Esophagus muscularis mucosa (tissue), 4 donors: ENCODE results near the gene MICAL3.

Experiments
- EP300 ChIP-seq: sonication (generic); formaldehyde crosslinking; IDR thresholded peaks from one replicate; pipeline ENCODE4 v1.6.1; 2017; ENCODE audit warnings: antibody characterized with exemption
- POLR2A ChIP-seq: fragments of 450-650 bp; IDR thresholded peaks from one replicate; pipeline ENCODE4 v1.6.1; 2017; ENCODE audit warnings: antibody characterized with exemption, moderate library complexity, mild to moderate bottlenecking, low read depth
- POLR2AphosphoS5 ChIP-seq, 2 donors: sonication (generic); formaldehyde crosslinking; IDR thresholded peaks; one replicate each; pipeline ENCODE4 v1.6.1; 2017; ENCODE audit warnings: antibody characterized with exemption in 2 of 2
- TF ChIP-seq, protein P1 (sequence below), 3 experiments: fragments of 200-600 bp in 2 of 3; fragments of 450-650 bp in 1 of 3; sonication (generic) in 2 of 3; IDR thresholded peaks; one replicate each; pipeline ENCODE4 v1.5.1; 2017 to 2019; ENCODE audit warnings: antibody characterized with exemption in 3 of 3, mild to moderate bottlenecking in 2 of 3, moderate library complexity in 1 of 3

DNA sequence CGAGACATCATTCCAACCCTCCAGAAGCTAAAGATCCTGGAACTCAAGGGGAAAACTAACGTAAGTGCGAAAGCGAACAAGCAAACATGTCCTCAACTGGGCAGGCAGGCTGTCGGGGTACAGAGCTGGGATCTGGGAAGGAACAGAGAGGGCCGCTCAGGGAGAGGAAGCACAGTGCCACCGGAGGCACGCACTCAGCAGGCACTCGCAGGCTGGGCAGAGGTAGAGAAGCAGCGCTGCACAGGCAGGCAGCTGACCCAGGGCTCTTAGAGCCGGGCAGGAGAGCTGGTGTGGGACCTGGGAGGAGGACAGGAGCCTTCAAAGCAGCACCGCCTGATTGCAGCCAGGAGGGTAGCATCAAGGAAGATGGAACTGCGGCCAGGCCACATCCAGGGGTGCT lies 62.2 kb downstream of the MICAL3 start:
- TF ChIP-seq, protein P1, sequence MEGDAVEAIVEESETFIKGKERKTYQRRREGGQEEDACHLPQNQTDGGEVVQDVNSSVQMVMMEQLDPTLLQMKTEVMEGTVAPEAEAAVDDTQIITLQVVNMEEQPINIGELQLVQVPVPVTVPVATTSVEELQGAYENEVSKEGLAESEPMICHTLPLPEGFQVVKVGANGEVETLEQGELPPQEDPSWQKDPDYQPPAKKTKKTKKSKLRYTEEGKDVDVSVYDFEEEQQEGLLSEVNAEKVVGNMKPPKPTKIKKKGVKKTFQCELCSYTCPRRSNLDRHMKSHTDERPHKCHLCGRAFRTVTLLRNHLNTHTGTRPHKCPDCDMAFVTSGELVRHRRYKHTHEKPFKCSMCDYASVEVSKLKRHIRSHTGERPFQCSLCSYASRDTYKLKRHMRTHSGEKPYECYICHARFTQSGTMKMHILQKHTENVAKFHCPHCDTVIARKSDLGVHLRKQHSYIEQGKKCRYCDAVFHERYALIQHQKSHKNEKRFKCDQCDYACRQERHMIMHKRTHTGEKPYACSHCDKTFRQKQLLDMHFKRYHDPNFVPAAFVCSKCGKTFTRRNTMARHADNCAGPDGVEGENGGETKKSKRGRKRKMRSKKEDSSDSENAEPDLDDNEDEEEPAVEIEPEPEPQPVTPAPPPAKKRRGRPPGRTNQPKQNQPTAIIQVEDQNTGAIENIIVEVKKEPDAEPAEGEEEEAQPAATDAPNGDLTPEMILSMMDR (IDR thresholded peaks at IDR 0.05): no peak
- TF ChIP-seq POLR2A (no peak), EP300 (no peak), POLR2AphosphoS5 (IDR thresholded peaks at IDR 0.05) (no peak)
